Astrocyte of the cerebellum (primary cell): Measurements from ENCODE around the gene DDX4.

ENCODE experiments used
- DNase-seq: peaks from one replicate; pipeline ENCODE4 v3.0.0-alpha.2; 2011; ENCODE audit warnings: low read depth
- H3K4me3 ChIP-seq: 2 replicates; pipeline ENCODE4 v1.5.1; 2011; ENCODE audit warnings: mild to moderate bottlenecking, low read depth, low read length, moderate library complexity
- CTCF ChIP-seq: IDR thresholded peaks from 2 replicates; pipeline ENCODE4 v1.5.1; 2012; ENCODE audit warnings: low read length, low read depth, moderate library complexity, mild to moderate bottlenecking; ENCODE audit errors: missing control alignments
- in situ Hi-C: cut with HindIII; loops from 2 replicates; pipeline ENCODE4 v1.10.0; 2017; ENCODE audit warnings: low sequenced_read_pairs

The DDX4 gene

GRCh38 chr5:55820488-55820887 is 82.6 kb downstream of the DDX4 start:
- H3K4me3 ChIP-seq: no peak overlapping the region
- TF ChIP-seq CTCF: no peak
- in situ Hi-C loops: no loop called here
- no peak for DNase-seq

DNA sequence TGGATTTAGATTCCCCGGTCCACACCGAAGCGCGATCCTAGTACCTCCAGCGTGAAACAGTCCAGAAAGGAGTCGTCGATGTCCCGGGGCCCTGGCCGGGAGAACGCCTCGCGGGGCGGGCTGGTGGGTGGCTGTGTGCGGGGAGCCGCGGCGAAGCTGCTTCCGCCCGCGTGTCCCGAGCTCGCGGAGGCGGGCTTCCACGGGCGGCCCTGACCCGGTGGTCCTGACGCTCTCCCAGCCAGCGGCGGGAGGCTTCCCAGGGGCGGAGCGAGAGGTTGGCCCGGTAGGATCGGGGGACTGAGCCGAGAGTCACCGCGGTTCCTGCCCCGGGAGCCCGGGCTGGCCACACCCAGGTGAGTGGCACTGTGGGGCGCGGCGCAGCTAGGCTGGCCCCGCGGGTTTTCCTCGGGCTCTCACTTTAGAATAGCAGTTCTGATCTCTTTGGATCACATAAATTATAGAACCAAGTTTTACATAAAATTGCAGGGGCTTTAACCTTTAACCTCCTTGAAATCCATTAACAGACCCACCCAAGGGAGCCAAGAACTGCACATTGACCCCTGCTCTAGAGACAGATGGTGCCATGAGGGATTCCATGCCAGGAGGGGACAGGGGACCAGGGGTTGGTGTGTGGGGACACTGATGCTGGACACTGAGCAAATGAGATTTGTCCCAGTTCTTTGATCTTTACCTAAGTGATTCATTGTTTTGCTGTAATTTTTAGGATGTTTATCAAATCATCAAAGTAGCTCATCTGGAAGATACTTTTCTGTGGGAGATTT is 84.1 kb downstream of the DDX4 start:
- peak overlapping the region; percentile 44 for H3K4me3 ChIP-seq
- DNase-seq: no peak
- no peak for TF ChIP-seq CTCF
- in situ Hi-C loops: no loop called here

DNA sequence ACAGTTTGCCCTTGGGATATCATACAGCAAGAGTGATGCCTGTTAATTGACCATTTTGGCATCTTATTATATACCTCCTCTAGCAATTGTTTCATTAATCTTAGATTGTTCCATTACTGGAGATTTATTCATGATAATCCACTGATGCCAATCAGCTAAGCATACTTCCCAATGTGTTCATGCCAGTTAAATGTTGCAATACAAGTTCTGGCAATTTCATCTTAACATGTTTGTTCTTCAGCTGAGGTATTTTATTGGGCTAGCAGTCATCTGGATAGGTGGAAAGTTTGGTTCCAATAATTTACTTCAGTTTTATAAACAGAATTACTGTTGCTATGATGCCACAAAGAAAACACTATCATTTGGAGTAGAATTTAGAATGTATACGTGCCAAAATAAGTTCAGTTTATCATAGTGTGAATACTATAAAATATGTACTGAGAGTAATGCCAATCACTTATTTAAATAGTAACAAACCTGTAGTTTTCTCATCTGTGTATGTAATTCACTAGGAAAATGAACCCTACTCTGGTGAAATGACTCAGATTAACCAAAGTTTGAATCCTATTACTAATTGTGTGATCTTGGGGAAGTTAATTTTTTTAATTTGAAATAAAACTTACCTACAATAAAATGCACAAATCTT is 85.4 kb downstream of the DDX4 start:
- in situ Hi-C loops: no loop called here
- no peak for DNase-seq
- H3K4me3 ChIP-seq: no peak overlapping the region
- TF ChIP-seq CTCF: no peak

- DNase-seq: no peak
- no peak for TF ChIP-seq CTCF
- in situ Hi-C loops: no loop called here
- no peak overlapping the region for H3K4me3 ChIP-seq
Observed at GRCh38 chr5:55829956-55830355, 92.1 kb downstream of the DDX4 start.

DNA sequence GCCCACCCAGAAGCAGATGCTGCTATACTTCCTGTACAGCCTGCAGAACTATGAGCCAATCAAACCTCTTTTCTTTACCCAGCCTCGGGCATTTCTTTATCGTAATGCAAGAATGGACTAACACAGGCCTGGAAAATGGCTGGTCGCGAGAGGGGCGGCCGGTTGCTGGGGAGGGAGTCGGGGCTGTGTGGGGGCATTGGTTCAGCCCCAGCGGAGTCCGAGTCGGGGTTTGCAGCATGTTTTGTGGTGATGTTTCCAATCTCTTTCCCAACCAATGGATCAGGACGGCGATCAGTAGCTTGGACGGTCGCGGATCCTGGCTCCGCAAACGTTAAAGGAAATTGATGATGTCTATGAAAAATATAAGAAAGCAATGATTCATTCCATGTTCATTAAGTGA is 94.6 kb downstream of the DDX4 start:
- DNase-seq: no peak
- in situ Hi-C loops: no loop called here

GRCh38 chr5:55836191-55836590 is 98.3 kb downstream of the DDX4 start:
- TF ChIP-seq CTCF: no peak
- H3K4me3 ChIP-seq: no peak overlapping the region
- in situ Hi-C loops: no loop called here
- DNase-seq: no peak

More for the DNA sequence above, 94.6 kb downstream of the DDX4 start:
- H3K4me3 ChIP-seq: no peak overlapping the region
- no peak for TF ChIP-seq CTCF
